Stromal cell of bone marrow (primary cell): ENCODE data around the gene CTNNA1.

Source experiments
- DNase-seq: peaks from one replicate; pipeline ENCODE4 v3.0.0-alpha.2; 2012; ENCODE audit warnings: low read depth

Gene CTNNA1

GRCh38 chr5:138932171-138932810, 179.1 kb downstream of the CTNNA1 start:
- no peak for DNase-seq

DNA sequence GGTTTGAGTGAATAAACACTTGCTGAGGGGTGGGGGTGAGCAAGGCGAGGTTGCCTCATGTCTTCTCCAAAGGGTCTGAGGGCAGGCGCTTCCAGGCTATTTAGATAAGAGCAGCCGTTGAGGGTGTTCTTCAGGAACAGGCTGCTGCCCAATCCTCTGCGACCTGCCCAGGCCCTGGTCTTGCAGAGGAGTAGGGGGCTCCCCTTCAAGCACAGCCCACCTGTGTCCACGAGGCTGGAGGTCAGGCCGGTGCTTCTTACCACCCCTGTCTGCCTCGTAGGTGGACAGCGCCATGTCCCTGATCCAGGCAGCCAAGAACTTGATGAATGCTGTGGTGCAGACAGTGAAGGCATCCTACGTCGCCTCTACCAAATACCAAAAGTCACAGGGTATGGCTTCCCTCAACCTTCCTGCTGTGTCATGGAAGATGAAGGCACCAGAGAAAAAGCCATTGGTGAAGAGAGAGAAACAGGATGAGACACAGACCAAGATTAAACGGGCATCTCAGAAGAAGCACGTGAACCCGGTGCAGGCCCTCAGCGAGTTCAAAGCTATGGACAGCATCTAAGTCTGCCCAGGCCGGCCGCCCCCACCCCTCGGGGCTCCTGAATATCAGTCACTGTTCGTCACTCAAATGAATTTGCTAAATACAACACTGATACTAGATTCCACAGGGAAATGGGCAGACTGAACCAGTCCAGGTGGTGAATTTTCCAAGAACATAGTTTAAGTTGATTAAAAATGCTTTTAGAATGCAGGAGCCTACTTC, 180.5 kb downstream of the CTNNA1 start:
- no peak for DNase-seq

GRCh38 chr5:138934971-138935370, 181.7 kb downstream of the CTNNA1 start:
- no peak for DNase-seq

GRCh38 chr5:138935466-138935865, 182.2 kb downstream of the CTNNA1 start:
- no peak for DNase-seq

- DNase-seq: no peak
These were observed 183.2 kb downstream of the CTNNA1 start for GRCh38 chr5:138936225-138936967.

DNA sequence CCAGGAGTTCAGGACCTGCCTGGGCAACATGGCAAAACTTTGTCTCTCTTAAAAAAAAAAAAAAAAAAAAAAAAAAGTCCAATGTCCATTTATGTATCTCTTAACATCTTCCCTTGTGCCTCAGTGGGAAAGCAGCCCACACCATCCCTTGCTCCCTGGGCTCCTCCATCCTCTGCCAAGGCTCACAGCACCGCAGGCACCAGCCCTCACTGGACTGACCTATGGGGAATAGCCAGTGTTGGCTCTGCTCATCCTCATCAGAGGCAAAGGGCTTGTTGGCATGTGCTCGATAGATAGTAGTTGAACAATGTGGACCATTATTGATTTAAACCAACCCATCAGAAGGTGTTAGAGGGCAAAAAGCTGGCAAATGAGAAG, 183.7 kb downstream of the CTNNA1 start:
- no peak for DNase-seq

- no peak for DNase-seq
These were observed 184.5 kb downstream of the CTNNA1 start for GRCh38 chr5:138937392-138938387.

GRCh38 chr5:138938526-138938925, 185.3 kb downstream of the CTNNA1 start:
- no peak for DNase-seq

GRCh38 chr5:138942066-138942465, 188.8 kb downstream of the CTNNA1 start:
- DNase-seq: no peak

- no peak for DNase-seq
These were observed 189.6 kb downstream of the CTNNA1 start for GRCh38 chr5:138942861-138943260.

DNA sequence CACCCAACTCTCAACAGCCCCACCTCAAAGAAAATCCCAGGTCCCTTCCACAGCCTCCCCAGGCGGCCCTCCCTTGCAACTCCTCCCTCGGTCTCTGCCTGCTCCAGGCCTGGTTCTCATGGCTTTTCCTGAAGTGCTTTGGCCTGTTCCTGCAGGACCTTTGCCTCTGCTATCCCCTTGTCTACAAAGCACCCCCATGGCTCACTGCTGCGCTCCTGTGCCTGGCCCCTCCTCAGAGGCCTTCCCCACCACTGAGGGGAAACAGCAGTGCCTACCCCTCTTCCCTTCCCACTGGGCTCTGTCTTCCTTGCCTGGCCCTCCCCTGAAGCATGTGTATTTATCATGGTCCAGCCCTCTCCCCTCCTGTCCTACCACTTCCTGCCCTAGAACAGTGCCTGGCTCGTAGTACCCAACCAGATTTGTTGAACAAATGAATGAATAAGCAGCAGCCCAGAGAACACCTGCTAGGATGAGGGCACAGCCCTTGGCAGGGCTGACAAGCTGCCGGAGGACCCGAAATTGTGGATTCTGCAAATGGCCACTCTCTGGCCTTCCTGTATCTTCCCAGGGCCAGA, 190.5 kb downstream of the CTNNA1 start:
- no peak for DNase-seq

GRCh38 chr5:138944527-138945322, 191.5 kb downstream of the CTNNA1 start:
- DNase-seq: no peak

- DNase-seq: no peak
These were observed 192.4 kb downstream of the CTNNA1 start for GRCh38 chr5:138945421-138946240.

DNA sequence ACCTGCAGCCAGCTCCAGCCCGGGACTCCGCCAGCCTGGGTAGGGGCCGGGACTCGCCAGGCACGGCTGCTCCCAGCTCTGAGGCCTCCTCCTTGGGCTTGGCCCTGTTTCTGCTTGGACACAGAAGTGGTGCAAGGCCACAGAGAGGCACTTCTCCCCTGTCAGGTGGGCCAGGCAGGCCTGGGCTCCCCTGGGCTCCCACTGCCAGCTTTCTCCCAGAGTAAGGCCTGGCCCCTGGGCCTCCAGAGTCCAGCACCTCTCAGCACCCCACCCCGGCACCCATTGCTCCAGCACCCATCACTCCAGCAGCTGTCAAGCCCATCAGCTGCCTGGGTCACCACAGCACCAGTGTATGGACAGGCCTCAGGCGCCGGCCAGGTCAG, 193.0 kb downstream of the CTNNA1 start:
- DNase-seq: no peak

GRCh38 chr5:138946831-138947560, 193.8 kb downstream of the CTNNA1 start:
- no peak for DNase-seq

- DNase-seq: no peak
These were observed 194.6 kb downstream of the CTNNA1 start for GRCh38 chr5:138947780-138948179.

- no peak for DNase-seq
These were observed 195.4 kb downstream of the CTNNA1 start for GRCh38 chr5:138948471-138949222.

DNA sequence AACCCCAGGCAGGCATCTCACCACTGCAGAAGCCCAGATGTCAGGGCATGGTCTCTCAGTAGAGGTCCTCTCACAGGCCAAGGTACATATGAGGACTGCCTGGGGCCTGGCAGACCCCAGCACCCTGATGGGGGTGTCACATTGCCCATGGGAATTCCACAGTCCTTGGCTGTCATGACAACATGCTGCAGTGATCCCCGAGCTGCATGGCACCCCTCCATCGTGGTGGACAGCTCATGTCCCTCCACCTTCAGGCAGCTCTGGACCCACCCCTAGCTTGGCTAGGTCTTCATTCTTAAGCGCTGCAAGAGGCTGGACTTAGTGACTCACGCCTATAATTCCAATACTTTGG, 196.0 kb downstream of the CTNNA1 start:
- no peak for DNase-seq
